ENCODE data around the gene ZNF746. TPM values are rescaled to one million over a fixed set of nuclear protein-coding genes. Genes with fewer than 3 reads are reported as not detected.

The ZNF746 gene
- total and polyA plus RNA-seq, 4 experiments from 2014 or later: 3.7 to 25.6 (median 19.8) TPM

DNA sequence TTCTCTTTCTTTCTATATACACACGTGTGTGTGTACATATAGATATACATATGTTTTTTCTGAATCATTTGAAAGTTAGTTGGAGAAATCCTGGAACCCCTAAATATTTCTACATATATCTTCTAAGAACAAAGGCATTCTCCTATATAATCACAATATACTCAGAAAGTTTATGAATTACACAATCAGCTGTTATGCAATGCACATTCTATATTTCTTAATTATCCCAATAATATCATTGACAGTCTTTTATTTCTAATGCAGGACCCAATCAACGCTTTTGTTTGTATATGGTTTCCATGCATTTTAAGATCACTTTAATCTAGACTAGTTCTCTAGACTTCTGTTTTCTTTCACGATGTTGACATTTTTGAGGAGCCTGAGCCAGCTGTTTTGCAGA lies 27.7 kb upstream of the ZNF746 start:
- DNase-seq: no peak
- no peak overlapping the region for H3K27ac ChIP-seq (ENCODE audit: low read depth, low read length)
- POLR2A ChIA-PET (ENCODE audit: partially characterized antibody): no interaction called here
- Mint-ChIP-seq H3K27ac (no peak overlapping the region), H3K27me3 (no peaks in the 10 kb centered on the region), H3K4me1 (no peaks in the 10 kb centered on the region), H3K4me3 (no peak overlapping the region), H3K36me3 (peaks cover 8% of the 10 kb centered on the region in 2 donors), H3K9me3 (peaks cover 6 to 54% (median 32%) of the 10 kb centered on the region in 8 donors)
- CTCF ChIA-PET (ENCODE audit: partially characterized antibody): no interaction called here
- no peaks in the 10 kb centered on the region for H3K36me3 ChIP-seq (ENCODE audit: insufficient read depth, low read length)
- H3K4me3 ChIP-seq (ENCODE audit: low read length in 2 of 2): no peak overlapping the region
- intact Hi-C loops (cut with micrococcal nuclease): no loop called here
- H3K27me3 ChIP-seq (ENCODE audit: insufficient read depth, low read length): no peaks in the 10 kb centered on the region
- peaks cover 5 to 23% of the 10 kb centered on the region in 2 donors for H3K9me3 ChIP-seq (ENCODE audit: control insufficient read depth in 1 of 2, low read length in 2 of 2)
- H3K4me1 ChIP-seq (ENCODE audit: insufficient read depth, low read length): no peaks in the 10 kb centered on the region

DNA sequence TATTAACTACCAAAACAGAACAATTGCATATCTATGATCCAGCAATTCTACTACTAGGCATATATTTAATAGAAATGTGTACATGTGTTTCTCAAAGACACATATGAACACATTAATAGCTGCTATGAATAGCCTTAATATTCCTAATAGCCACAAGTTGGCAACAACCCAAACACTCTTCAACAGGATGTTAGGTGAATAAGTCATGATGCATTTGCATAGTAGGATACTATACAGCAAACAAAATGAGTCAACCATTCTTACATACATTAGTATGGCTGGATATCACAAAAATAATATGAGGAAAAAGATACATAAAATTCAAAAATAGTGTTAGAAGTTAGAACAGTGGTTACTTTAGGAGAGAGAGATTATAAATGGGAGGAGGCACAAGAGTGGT lies 26.8 kb upstream of the ZNF746 start:
- peaks cover 5 to 6% of the 10 kb centered on the region in 2 donors for H3K36me3 Mint-ChIP-seq
- Histone ChIP-seq H3K27me3 (ENCODE audit: insufficient read depth, low read length) (no peaks in the 10 kb centered on the region), H3K9me3 (ENCODE audit: control insufficient read depth in 1 of 2, low read length in 2 of 2) (peaks cover 0 to 14% of the 10 kb centered on the region in 2 donors), H3K27ac (ENCODE audit: low read depth, low read length) (no peak overlapping the region), H3K4me1 (ENCODE audit: insufficient read depth, low read length) (no peaks in the 10 kb centered on the region), H3K36me3 (ENCODE audit: insufficient read depth, low read length) (no peaks in the 10 kb centered on the region), H3K4me3 (ENCODE audit: low read length in 2 of 2) (no peak overlapping the region)
- DNase-seq: no peak
- peaks cover 0 to under 1% of the 10 kb centered on the region in 2 donors for H3K27me3 Mint-ChIP-seq
- intact Hi-C loops (cut with micrococcal nuclease): no loop called here
- peak overlapping the region in 1 of 7 donors; percentile 3 for H3K27ac Mint-ChIP-seq
- peaks cover 6 to 54% (median 24%) of the 10 kb centered on the region in 8 donors for H3K9me3 Mint-ChIP-seq
- ChIA-PET CTCF (ENCODE audit: partially characterized antibody) (no interaction called here), POLR2A (ENCODE audit: partially characterized antibody) (no interaction called here)
- no peaks in the 10 kb centered on the region for H3K4me1 Mint-ChIP-seq
- no peak overlapping the region for H3K4me3 Mint-ChIP-seq

GRCh38 chr7:149510248-149510647 lies 12.6 kb upstream of the ZNF746 start:
- Mint-ChIP-seq H3K4me1 (no peaks in the 10 kb centered on the region), H3K27ac (no peak overlapping the region), H3K27me3 (peaks cover 0 to 3% of the 10 kb centered on the region in 2 donors), H3K36me3 (peaks cover 7 to 13% of the 10 kb centered on the region in 2 donors), H3K4me3 (no peak overlapping the region), H3K9me3 (peaks cover 4 to 76% (median 51%) of the 10 kb centered on the region in 8 donors)
- Histone ChIP-seq H3K36me3 (ENCODE audit: insufficient read depth, low read length) (no peaks in the 10 kb centered on the region), H3K4me3 (ENCODE audit: low read length in 2 of 2) (no peak overlapping the region), H3K4me1 (ENCODE audit: insufficient read depth, low read length) (no peaks in the 10 kb centered on the region), H3K9me3 (ENCODE audit: control insufficient read depth in 1 of 2, low read length in 2 of 2) (peaks cover 0 to 9% of the 10 kb centered on the region in 2 donors), H3K27ac (ENCODE audit: low read depth, low read length) (no peak overlapping the region), H3K27me3 (ENCODE audit: insufficient read depth, low read length) (no peaks in the 10 kb centered on the region)
- intact Hi-C loops (cut with micrococcal nuclease): no loop called here
- DNase-seq: no peak
- POLR2A ChIA-PET (ENCODE audit: partially characterized antibody): no interaction called here
- CTCF ChIA-PET (ENCODE audit: partially characterized antibody): no interaction called here

GRCh38 chr7:149509774-149510173 lies 12.2 kb upstream of the ZNF746 start:
- Mint-ChIP-seq H3K27ac (no peak overlapping the region), H3K4me3 (no peak overlapping the region), H3K27me3 (peaks cover 2 to 5% of the 10 kb centered on the region in 2 donors), H3K9me3 (peaks cover 6 to 78% (median 55%) of the 10 kb centered on the region in 8 donors), H3K36me3 (peaks cover 7 to 16% of the 10 kb centered on the region in 2 donors), H3K4me1 (no peaks in the 10 kb centered on the region)
- intact Hi-C loops (cut with micrococcal nuclease): no loop called here
- no peaks in the 10 kb centered on the region for H3K36me3 ChIP-seq (ENCODE audit: insufficient read depth, low read length)
- CTCF ChIA-PET (ENCODE audit: partially characterized antibody): no interaction called here
- POLR2A ChIA-PET (ENCODE audit: partially characterized antibody): no interaction called here
- H3K27me3 ChIP-seq (ENCODE audit: insufficient read depth, low read length): no peaks in the 10 kb centered on the region
- H3K9me3 ChIP-seq (ENCODE audit: control insufficient read depth in 1 of 2, low read length in 2 of 2): peaks cover 0 to 9% of the 10 kb centered on the region in 2 donors
- no peak overlapping the region for H3K4me3 ChIP-seq (ENCODE audit: low read length in 2 of 2)
- no peak for DNase-seq
- H3K27ac ChIP-seq (ENCODE audit: low read depth, low read length): no peak overlapping the region
- H3K4me1 ChIP-seq (ENCODE audit: insufficient read depth, low read length): no peaks in the 10 kb centered on the region

DNA sequence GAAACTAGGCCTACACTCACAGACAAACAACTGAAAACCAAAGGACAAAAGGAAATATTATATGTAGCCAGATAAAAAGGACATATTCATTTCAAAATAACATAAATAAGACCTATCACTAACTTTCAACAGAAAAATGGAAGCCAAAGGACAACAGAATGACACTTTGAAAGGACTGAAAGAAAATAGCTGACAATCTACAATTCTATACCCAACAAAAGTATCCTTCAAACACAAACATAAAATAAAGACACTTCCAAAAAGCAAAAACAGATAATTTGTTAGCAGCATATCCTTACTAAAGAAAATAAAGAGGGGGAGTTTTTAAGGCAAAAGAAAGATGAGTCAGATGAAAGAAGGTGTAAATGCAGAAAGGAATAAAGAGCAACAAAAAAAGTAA lies 7.9 kb upstream of the ZNF746 start:
- no peaks in the 10 kb centered on the region for H3K36me3 ChIP-seq (ENCODE audit: insufficient read depth, low read length)
- H3K27me3 ChIP-seq (ENCODE audit: insufficient read depth, low read length): no peaks in the 10 kb centered on the region
- no peak for DNase-seq
- POLR2A ChIA-PET (ENCODE audit: partially characterized antibody): no interaction called here
- peaks cover 4 to 40% (median 27%) of the 10 kb centered on the region in 8 donors for H3K9me3 Mint-ChIP-seq
- H3K4me1 ChIP-seq (ENCODE audit: insufficient read depth, low read length): no peaks in the 10 kb centered on the region
- peaks cover 7 to 17% of the 10 kb centered on the region in 2 donors for H3K36me3 Mint-ChIP-seq
- H3K9me3 ChIP-seq (ENCODE audit: control insufficient read depth in 1 of 2, low read length in 2 of 2): peaks cover 0 to 8% of the 10 kb centered on the region in 2 donors
- no peak overlapping the region for H3K4me3 ChIP-seq (ENCODE audit: low read length in 2 of 2)
- intact Hi-C loops (cut with micrococcal nuclease): no loop called here
- H3K27ac Mint-ChIP-seq: no peak overlapping the region
- H3K4me3 Mint-ChIP-seq: no peak overlapping the region
- H3K27me3 Mint-ChIP-seq: peaks cover 2 to 9% of the 10 kb centered on the region in 2 donors
- CTCF ChIA-PET (ENCODE audit: partially characterized antibody): no interaction called here
- H3K4me1 Mint-ChIP-seq: peaks cover 0 to 2% (median under 1%) of the 10 kb centered on the region in 4 donors
- H3K27ac ChIP-seq (ENCODE audit: low read depth, low read length): no peak overlapping the region

GRCh38 chr7:149501651-149502050 lies 4.0 kb upstream of the ZNF746 start:
- peaks cover 9% of the 10 kb centered on the region for H3K4me1 ChIP-seq (ENCODE audit: insufficient read depth, low read length)
- CTCF ChIA-PET (ENCODE audit: partially characterized antibody): interaction anchor here (1.6 kb wide), 1 partner anchor 192 kb away, joined by 4 read pairs; no protein-coding TSS in a partner anchor
- H3K27ac ChIP-seq (ENCODE audit: low read depth, low read length): no peak overlapping the region
- H3K27ac Mint-ChIP-seq: no peak overlapping the region
- intact Hi-C loops (cut with micrococcal nuclease): no loop called here
- peaks cover 6 to 16% (median 9%) of the 10 kb centered on the region in 4 donors for H3K4me1 Mint-ChIP-seq
- POLR2A ChIA-PET (ENCODE audit: partially characterized antibody): no interaction called here
- no peaks in the 10 kb centered on the region for H3K9me3 ChIP-seq (ENCODE audit: control insufficient read depth in 1 of 2, low read length in 2 of 2)
- peaks cover 2 to 9% of the 10 kb centered on the region in 2 donors for H3K27me3 Mint-ChIP-seq
- H3K36me3 Mint-ChIP-seq: peaks cover 5 to 7% of the 10 kb centered on the region in 2 donors
- H3K4me3 ChIP-seq (ENCODE audit: low read length in 2 of 2): no peak overlapping the region
- H3K27me3 ChIP-seq (ENCODE audit: insufficient read depth, low read length): no peaks in the 10 kb centered on the region
- H3K36me3 ChIP-seq (ENCODE audit: insufficient read depth, low read length): no peaks in the 10 kb centered on the region
- peak overlapping the region in 1 of 8 donors; percentile 52 for H3K4me3 Mint-ChIP-seq
- H3K9me3 Mint-ChIP-seq: peaks cover 2 to 14% (median 10%) of the 10 kb centered on the region in 8 donors
- no peak for DNase-seq

- ChIA-PET CTCF (ENCODE audit: partially characterized antibody) (interaction anchor here (1.2 to 2.0 kb wide), 3 partner anchors 39 to 191 kb away, joined by 3 to 6 read pairs (median 4); no protein-coding TSS in a partner anchor), POLR2A (ENCODE audit: partially characterized antibody) (no interaction called here)
- Histone ChIP-seq H3K9me3 (ENCODE audit: control insufficient read depth in 1 of 2, low read length in 2 of 2) (no peaks in the 10 kb centered on the region), H3K27me3 (ENCODE audit: insufficient read depth, low read length) (no peaks in the 10 kb centered on the region), H3K27ac (ENCODE audit: low read depth, low read length) (no peak overlapping the region), H3K4me1 (ENCODE audit: insufficient read depth, low read length) (peaks cover 16% of the 10 kb centered on the region), H3K36me3 (ENCODE audit: insufficient read depth, low read length) (no peaks in the 10 kb centered on the region), H3K4me3 (ENCODE audit: low read length in 2 of 2) (no peak overlapping the region)
- H3K4me1 Mint-ChIP-seq: peaks cover 11 to 23% (median 15%) of the 10 kb centered on the region in 4 donors
- H3K4me3 Mint-ChIP-seq: peak overlapping the region in 1 of 8 donors; percentile 8
- intact Hi-C loops (cut with micrococcal nuclease): no loop called here
- H3K27ac Mint-ChIP-seq: no peak overlapping the region
- no peak for DNase-seq
- peaks cover 2 to 6% of the 10 kb centered on the region in 2 donors for H3K27me3 Mint-ChIP-seq
- H3K9me3 Mint-ChIP-seq: peaks cover 2 to 11% (median 9%) of the 10 kb centered on the region in 8 donors
- peaks cover 7 to 8% of the 10 kb centered on the region in 2 donors for H3K36me3 Mint-ChIP-seq
Measured at GRCh38 chr7:149500910-149501309, 3.3 kb upstream of the ZNF746 start.
